A673 (cell line): ENCODE measurements around the gene WNT5A. TPM values are rescaled to one million over a fixed set of nuclear protein-coding genes. Genes with fewer than 3 reads are reported as not detected.

Experiments used
- BruUV-seq: library from RNA; stranded (reverse); fragments of 400-500 nt; replicated peaks from 2 replicates; lab custom pipeline; 2021; lab: Mats Ljungman, UMichigan
- CTCF ChIA-PET: fragments of 300-600 bp; sonication (Branson Sonifier 250); formaldehyde crosslinking; loops from one replicate; lab custom pipeline; 2022; ENCODE audit warnings: antibody characterized with exemption; lab: Charles Lee
- POLR2A ChIA-PET: fragments of 300-600 bp; sonication (Branson Sonifier 250); formaldehyde crosslinking; loops from one replicate; lab custom pipeline; 2022; ENCODE audit warnings: antibody characterized with exemption; ENCODE audit not compliant: low non-redundant PET; lab: Charles Lee
- DNase-seq: peaks from one replicate; pipeline ENCODE4 v3.0.0-alpha.2; 2015; ENCODE audit warnings: low spot score
- H3K27ac ChIP-seq: fragments of 200-600 bp; sonication (generic); 2 replicates; pipeline ENCODE4 v1.5.1; 2016; ENCODE audit warnings: mixed run types, low read depth, mild to moderate bottlenecking, mixed read lengths, antibody characterized with exemption, low read length; ENCODE audit not compliant: poor library complexity, severe bottlenecking
- H3K27me3 ChIP-seq: fragments of 200-600 bp; sonication (generic); replicated peaks from 2 replicates; pipeline ENCODE4 v1.6.1; 2017; ENCODE audit warnings: mixed run types, low read depth, mild to moderate bottlenecking, mixed read lengths, antibody characterized with exemption, low read length; ENCODE audit not compliant: insufficient read depth, poor library complexity
- H3K36me3 ChIP-seq: fragments of 200-600 bp; sonication (generic); 2 replicates; pipeline ENCODE4 v1.6.1; 2016; ENCODE audit warnings: mixed run types, mild to moderate bottlenecking, mixed read lengths, antibody characterized with exemption, low read length; ENCODE audit not compliant: insufficient read depth, poor library complexity, severe bottlenecking
- H3K4me1 ChIP-seq: fragments of 200-600 bp; sonication (generic); 2 replicates; pipeline ENCODE4 v1.6.1; 2017; ENCODE audit warnings: mixed run types, mild to moderate bottlenecking, mixed read lengths, antibody characterized with exemption, low read length; ENCODE audit not compliant: insufficient read depth, poor library complexity, severe bottlenecking
- H3K4me3 ChIP-seq: fragments of 200-600 bp; sonication (generic); 2 replicates; pipeline ENCODE4 v1.5.1; 2016; ENCODE audit warnings: low read depth, mixed run types, mild to moderate bottlenecking, mixed read lengths, low read length; ENCODE audit not compliant: poor library complexity, severe bottlenecking
- H3K9me3 ChIP-seq: fragments of 200-600 bp; sonication (generic); 2 replicates; pipeline ENCODE4 v1.6.1; 2016; ENCODE audit warnings: mixed run types, low read depth, mild to moderate bottlenecking, mixed read lengths, antibody characterized with exemption, low read length; ENCODE audit not compliant: poor library complexity, severe bottlenecking
- CTCF ChIP-seq: fragments of 300-800, 200-600 bp; sonication (generic); conservative IDR thresholded peaks from 2 replicates; pipeline ENCODE4 v1.5.1; 2017; ENCODE audit warnings: low read depth, mild to moderate bottlenecking, antibody characterized with exemption, low read length, moderate library complexity, mixed read lengths
- EZH2 ChIP-seq: fragments of 200-600 bp; sonication (generic); IDR thresholded peaks from 2 replicates; pipeline ENCODE4 v1.6.1; 2017; ENCODE audit warnings: borderline replicate concordance, low read depth, mild to moderate bottlenecking, mixed read lengths, antibody characterized with exemption, low read length; ENCODE audit not compliant: poor library complexity, severe bottlenecking
- intact Hi-C: fragments of 100-400 bp; cut with micrococcal nuclease; formaldehyde crosslinking; loops from one replicate; pipeline ENCODE4 v1.10.0; 2022; ENCODE audit not compliant: unreplicated experiment
- total RNA-seq: library from RNA; stranded (reverse); gene quantifications from 2 replicates; pipeline ENCODE4 v1.2.3, GENCODE V29; 2021

WNT5A gene
- total RNA-seq, 1 experiment from 2014 or later, result 18.9 TPM

DNA sequence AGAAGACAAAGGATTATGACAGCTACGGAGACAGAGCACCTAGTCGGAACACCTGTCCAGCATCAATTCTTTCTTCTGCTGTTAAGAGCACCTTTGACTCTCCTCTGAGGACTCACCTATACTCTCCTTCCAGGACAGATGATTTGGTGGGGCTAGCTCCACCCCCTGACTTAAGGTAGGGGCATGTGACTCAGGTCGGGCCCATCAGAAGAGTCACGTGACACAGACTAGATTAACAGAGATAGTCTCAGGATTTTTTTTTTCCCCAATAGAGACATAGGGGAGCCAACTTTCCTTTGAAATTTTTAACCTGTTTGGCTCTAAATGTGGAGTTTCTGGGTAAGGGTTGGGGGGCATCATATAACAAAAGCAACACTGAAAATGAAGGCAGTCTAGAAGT is 11.4 kb upstream of the WNT5A start:
- Histone ChIP-seq H3K4me1 (no peaks in the 10 kb centered on the region), H3K27ac (no peak overlapping the region), H3K9me3 (no peaks in the 10 kb centered on the region), H3K36me3 (no peaks in the 10 kb centered on the region), H3K4me3 (no peak overlapping the region), H3K27me3 (no peaks in the 10 kb centered on the region)
- TF ChIP-seq EZH2 (no peak), CTCF (no peak)
- CTCF ChIA-PET, result no interaction called here
- intact Hi-C loops, result no loop called here
- no TSS peak for BruUV-seq
- POLR2A ChIA-PET, result no interaction called here
- no peak for DNase-seq

DNA sequence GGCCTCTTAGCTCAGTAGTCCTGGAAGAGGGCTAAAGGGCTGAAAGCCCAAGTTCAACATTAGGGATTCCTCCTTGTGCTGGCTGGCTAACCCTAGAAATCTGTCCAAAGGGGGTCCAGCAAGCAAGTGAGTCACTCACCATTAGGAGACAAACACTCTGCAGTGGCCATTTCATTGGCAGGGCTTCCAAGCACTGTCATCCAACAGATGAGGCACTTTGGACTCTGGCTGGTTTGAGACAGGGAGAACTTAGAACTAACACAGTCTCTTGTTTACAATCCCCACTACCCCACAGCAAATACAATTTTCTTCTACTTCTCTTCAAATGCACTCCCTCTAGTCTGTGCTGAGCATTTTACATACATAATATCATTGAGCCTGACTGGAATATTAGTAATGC is 10.1 kb upstream of the WNT5A start:
- no peak overlapping the region for H3K27ac ChIP-seq
- H3K9me3 ChIP-seq, result no peaks in the 10 kb centered on the region
- ChIA-PET POLR2A (no interaction called here), CTCF (no interaction called here)
- H3K36me3 ChIP-seq, result no peaks in the 10 kb centered on the region
- no peak overlapping the region for H3K4me3 ChIP-seq
- H3K4me1 ChIP-seq, result no peaks in the 10 kb centered on the region
- TF ChIP-seq CTCF (no peak), EZH2 (no peak)
- intact Hi-C loops, result no loop called here
- H3K27me3 ChIP-seq, result no peaks in the 10 kb centered on the region
- no peak for DNase-seq
- no TSS peak for BruUV-seq

- ChIA-PET POLR2A (no interaction called here), CTCF (no interaction called here)
- no peak for DNase-seq
- H3K9me3 ChIP-seq, result no peaks in the 10 kb centered on the region
- no peak overlapping the region for H3K4me3 ChIP-seq
- TF ChIP-seq CTCF (no peak), EZH2 (no peak)
- no peaks in the 10 kb centered on the region for H3K36me3 ChIP-seq
- no TSS peak for BruUV-seq
- no peak overlapping the region for H3K27ac ChIP-seq
- no peaks in the 10 kb centered on the region for H3K27me3 ChIP-seq
- peaks cover 21% of the 10 kb centered on the region for H3K4me1 ChIP-seq
- intact Hi-C loops, result no loop called here
Observed at GRCh38 chr3:55494976-55495375, 7.9 kb upstream of the WNT5A start.
